ENCODE results near the gene NUBP1.

NUBP1 gene

DNA sequence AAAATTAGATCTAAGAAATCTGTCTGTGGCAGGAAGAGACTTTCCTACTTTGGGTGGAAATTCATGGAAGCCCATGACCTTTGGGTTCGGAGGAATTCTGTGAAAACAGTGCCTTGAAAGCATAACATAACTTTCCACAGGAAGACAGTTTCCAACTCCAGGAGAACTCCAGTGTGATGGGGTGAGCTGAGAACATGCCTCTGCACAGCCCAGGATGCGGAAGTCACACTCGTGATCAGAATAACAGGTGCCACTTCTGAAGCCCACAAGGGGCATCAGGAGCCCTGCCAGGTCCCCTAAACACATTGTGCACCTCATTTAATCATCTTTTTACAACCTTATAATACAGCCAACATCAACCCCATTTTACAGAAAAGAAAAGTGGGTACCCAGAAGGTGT, 65.2 kb downstream of the NUBP1 start:
- TF ChIP-seq, protein P1, sequence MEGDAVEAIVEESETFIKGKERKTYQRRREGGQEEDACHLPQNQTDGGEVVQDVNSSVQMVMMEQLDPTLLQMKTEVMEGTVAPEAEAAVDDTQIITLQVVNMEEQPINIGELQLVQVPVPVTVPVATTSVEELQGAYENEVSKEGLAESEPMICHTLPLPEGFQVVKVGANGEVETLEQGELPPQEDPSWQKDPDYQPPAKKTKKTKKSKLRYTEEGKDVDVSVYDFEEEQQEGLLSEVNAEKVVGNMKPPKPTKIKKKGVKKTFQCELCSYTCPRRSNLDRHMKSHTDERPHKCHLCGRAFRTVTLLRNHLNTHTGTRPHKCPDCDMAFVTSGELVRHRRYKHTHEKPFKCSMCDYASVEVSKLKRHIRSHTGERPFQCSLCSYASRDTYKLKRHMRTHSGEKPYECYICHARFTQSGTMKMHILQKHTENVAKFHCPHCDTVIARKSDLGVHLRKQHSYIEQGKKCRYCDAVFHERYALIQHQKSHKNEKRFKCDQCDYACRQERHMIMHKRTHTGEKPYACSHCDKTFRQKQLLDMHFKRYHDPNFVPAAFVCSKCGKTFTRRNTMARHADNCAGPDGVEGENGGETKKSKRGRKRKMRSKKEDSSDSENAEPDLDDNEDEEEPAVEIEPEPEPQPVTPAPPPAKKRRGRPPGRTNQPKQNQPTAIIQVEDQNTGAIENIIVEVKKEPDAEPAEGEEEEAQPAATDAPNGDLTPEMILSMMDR (IDR thresholded peaks at IDR 0.05; ENCODE audit: low read depth, low read length), result no peak
- in situ Hi-C loops (cut with HindIII; ENCODE audit: low sequenced_read_pairs), result no loop called here

DNA sequence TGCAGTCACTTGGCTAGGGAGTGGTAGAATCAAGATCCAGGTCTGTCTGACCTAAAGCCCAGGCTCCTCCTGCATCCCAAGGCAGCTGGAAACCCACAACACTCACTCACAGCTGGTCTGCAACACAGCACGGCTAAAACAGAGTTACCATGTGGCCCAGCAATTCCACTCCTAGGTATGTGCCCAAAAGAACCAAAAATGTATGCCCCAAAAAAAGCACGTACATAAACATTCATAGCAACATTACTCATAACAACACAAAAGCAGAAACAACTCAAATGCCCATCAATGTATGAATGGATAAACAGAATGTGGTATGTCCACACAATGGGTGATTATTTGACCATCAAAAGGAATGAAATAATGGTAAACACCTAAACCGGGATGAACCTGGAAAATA, 66.1 kb downstream of the NUBP1 start:
- in situ Hi-C loops (cut with HindIII; ENCODE audit: low sequenced_read_pairs), result no loop called here
- H3K4me3 ChIP-seq (ENCODE audit: low read depth, low read length), result no peak overlapping the region
- DNase-seq (ENCODE audit: low read depth, low spot score), result no peak
- TF ChIP-seq, protein P1 (IDR thresholded peaks at IDR 0.05; ENCODE audit: low read depth, low read length), result no peak

More for the DNA sequence above, 65.2 kb downstream of the NUBP1 start:
- no peak for DNase-seq (ENCODE audit: low read depth, low spot score)
- no peak overlapping the region for H3K4me3 ChIP-seq (ENCODE audit: low read depth, low read length)

DNA sequence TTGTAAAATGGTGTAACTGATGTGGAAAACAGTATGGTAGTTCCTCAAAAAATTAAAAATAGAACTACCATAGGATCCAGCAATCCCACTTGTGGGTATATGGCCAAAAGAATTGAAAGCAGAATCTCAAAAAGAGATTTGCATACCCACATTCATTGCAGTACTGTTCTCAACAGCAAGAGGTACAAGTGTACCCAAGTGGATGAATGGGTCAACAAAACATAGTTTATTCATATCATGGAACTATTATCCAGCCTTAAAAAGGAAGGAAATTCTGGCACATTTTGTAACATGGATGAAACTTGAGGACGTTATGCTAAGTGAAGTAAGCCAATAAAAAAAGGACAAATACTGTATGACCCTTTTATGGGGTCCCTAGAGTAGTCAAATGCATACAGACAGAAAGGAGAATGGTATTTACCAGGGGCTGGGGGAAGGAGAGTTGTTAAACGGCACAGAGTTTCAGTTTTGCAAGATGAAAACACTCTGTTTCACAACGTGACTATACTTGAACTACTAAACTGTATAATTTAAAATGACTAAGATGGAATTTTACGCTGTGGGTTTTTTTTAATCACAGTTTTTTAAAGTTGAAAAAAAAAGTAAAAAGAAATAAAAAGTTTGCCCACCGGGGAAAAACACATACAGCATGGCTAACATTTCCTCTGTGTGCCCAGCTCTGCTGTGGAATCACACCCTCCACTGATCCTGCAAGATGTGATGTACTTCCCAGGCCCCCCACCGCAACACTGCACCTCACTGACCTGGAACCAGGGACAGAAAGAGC, 68.9 kb downstream of the NUBP1 start:
- DNase-seq (ENCODE audit: low read depth, low spot score), result no peak
- TF ChIP-seq, protein P1 (IDR thresholded peaks at IDR 0.05; ENCODE audit: low read depth, low read length), result no peak
- no peak overlapping the region for H3K4me3 ChIP-seq (ENCODE audit: low read depth, low read length)
- in situ Hi-C loops (cut with HindIII; ENCODE audit: low sequenced_read_pairs), result no loop called here

DNA sequence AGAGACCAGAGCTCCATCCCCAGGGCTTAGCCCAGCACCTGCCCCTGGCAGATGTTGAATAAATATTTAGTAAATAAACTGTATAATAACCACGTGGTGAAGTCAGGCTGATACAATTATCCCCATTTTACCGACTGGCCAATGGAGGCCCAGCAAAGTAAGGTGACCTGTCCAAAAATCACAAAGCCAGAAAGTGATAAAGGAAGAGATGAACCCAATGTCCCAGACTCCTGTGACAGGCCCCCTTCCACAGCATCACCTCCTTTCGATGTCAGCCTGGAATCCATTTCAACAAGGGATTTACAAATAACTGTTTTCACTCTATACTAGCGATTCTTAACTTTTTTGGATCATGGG, 69.4 kb downstream of the NUBP1 start:
- TF ChIP-seq, protein P1 (IDR thresholded peaks at IDR 0.05; ENCODE audit: low read depth, low read length), result no peak
- no peak for DNase-seq (ENCODE audit: low read depth, low spot score)
- no peak overlapping the region for H3K4me3 ChIP-seq (ENCODE audit: low read depth, low read length)
- in situ Hi-C loops (cut with HindIII; ENCODE audit: low sequenced_read_pairs), result no loop called here

DNA sequence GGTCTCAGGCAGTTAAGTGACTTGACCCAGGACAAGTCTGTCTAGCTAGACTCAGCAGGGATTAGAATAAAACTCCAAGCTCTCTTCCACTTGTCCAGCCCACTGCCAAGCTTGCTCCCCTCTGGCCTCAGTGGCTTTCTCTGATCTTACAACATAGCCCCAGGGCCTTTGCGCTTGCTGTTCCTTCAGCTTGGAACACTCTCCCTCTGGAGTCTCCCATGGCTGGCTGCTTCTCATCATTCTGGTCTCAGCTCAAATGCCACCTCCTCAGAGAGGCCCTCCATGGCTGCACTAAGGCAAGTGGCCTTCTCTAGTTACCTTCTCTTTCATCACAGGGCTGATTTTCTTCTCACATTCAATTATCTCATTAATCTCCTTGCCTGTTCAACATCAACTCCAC, 73.9 kb downstream of the NUBP1 start:
- in situ Hi-C loops (cut with HindIII; ENCODE audit: low sequenced_read_pairs), result no loop called here
- TF ChIP-seq, protein P1 (IDR thresholded peaks at IDR 0.05; ENCODE audit: low read depth, low read length), result no peak
- DNase-seq (ENCODE audit: low read depth, low spot score), result no peak
- no peak overlapping the region for H3K4me3 ChIP-seq (ENCODE audit: low read depth, low read length)

DNA sequence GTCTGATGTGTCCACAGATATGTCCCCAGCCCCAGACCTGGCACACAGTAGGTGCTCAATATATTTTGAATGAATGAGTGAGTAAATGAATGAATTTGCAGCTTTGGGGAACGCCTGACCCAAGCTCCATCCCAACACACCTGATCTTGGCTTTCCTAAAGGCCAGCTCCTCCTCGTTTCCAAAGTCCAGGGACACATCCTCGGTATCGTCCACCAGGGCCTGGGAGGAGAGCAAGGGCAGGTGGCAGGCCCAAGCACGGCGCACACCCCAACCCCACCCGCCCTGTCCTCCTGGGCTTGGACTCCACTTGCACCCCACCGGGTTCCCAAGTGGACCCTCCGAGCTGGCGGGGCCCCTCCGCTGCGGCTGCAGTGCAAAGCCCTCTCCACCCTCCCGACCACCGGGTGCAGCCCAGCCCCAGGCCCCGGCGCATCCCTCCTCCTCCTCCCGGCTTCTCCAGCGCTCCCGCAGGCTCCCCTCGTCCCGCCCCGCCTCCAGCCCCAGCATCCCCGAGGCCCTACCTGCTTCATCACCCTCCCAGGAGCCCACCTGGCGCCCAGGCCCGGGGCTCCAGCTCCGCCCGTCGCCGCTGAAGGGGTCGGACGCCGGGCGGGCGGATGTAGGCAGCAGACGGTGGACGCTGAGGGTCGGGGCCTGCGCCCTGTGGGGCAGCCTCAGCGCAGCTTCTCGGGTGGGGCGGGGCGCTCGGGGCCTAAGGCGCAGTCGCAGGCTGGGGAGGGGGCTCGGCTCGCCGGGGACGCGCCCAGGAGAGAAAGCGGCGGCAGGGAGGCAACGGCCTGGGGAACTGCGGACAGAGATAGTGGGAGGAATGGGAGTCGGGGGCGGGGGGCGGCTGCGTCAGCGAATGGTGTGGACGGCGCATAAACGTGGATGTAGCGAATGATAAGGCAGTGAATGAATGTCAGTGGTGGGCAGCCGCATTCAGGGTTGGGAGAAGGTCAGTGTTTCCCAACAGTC, 74.6 kb downstream of the NUBP1 start, which contains the start of gene TVP23A:
TVP23A (minus strand) TSS at position 832 of the 979 bp plus-strand sequence; CDS start at position 531, 301 bp downstream.
- DNase-seq (ENCODE audit: low read depth, low spot score), result no peak
- TF ChIP-seq, protein P1 (IDR thresholded peaks at IDR 0.05; ENCODE audit: low read depth, low read length), result no peak
- in situ Hi-C loops (cut with HindIII; ENCODE audit: low sequenced_read_pairs), result no loop called here
- H3K4me3 ChIP-seq (ENCODE audit: low read depth, low read length), result no peak within 1 kb of the TSS
